ENCODE measurements around the gene CPA1. TPM values are rescaled to one million over a fixed set of nuclear protein-coding genes. Genes with fewer than 3 reads are reported as not detected.

The CPA1 gene
- total RNA-seq, 1 experiment from 2014 or later, result 7.9 TPM

- TF ChIP-seq SMAD4 (CRISPR knock-in tag; IDR thresholded peaks at IDR 0.05) (no peak), ZNF232 (CRISPR knock-in tag; IDR thresholded peaks at IDR 0.05) (no peak), USF1 (CRISPR knock-in tag; IDR thresholded peaks at IDR 0.05) (no peak), KAT7 (CRISPR knock-in tag; IDR thresholded peaks at IDR 0.05; ENCODE audit: borderline replicate concordance) (no peak), IRF1 (CRISPR knock-in tag; IDR thresholded peaks at IDR 0.05) (no peak), ZNF219 (CRISPR knock-in tag; IDR thresholded peaks at IDR 0.05; ENCODE audit: borderline replicate concordance) (no peak)
Observed at GRCh38 chr7:130401578-130401977, 21.3 kb downstream of the CPA1 start (continued).

GRCh38 chr7:130405003-130405402 is 24.7 kb downstream of the CPA1 start:
- no peaks in the 10 kb centered on the region for H3K4me1 Mint-ChIP-seq
- no peak for DNase-seq (ENCODE audit: low spot score)
- no peaks in the 10 kb centered on the region for H3K9me3 Mint-ChIP-seq
- H3K4me3 Mint-ChIP-seq, result no peak overlapping the region
- H3K27me3 Mint-ChIP-seq (ENCODE audit: low read depth), result no peaks in the 10 kb centered on the region
- no peak for ATAC-seq
- ChIA-PET CTCF (no interaction called here), POLR2A (no interaction called here)
- TF ChIP-seq USF1 (CRISPR knock-in tag; IDR thresholded peaks at IDR 0.05), result no peak
- TF ChIP-seq TP53 (CRISPR knock-in tag; IDR thresholded peaks at IDR 0.05), result no peak
- TF ChIP-seq CDX4 (CRISPR knock-in tag; IDR thresholded peaks at IDR 0.05; ENCODE audit: borderline replicate concordance), result no peak
- no peak for TF ChIP-seq IRF1 (CRISPR knock-in tag; IDR thresholded peaks at IDR 0.05)
- no peak for TF ChIP-seq CBFB (CRISPR knock-in tag; IDR thresholded peaks at IDR 0.05; ENCODE audit: low read depth)
- TF ChIP-seq ZBTB43 (CRISPR knock-in tag; IDR thresholded peaks at IDR 0.05), result no peak
- TF ChIP-seq GRHL2 (CRISPR knock-in tag; IDR thresholded peaks at IDR 0.05; ENCODE audit: insufficient replicate concordance, severe bottlenecking), result no peak
- no peak for TF ChIP-seq HMGXB4 (CRISPR knock-in tag; IDR thresholded peaks at IDR 0.05)
- TF ChIP-seq ERG (CRISPR knock-in tag; IDR thresholded peaks at IDR 0.05), result no peak
- no peak for TF ChIP-seq IRF2 (CRISPR knock-in tag; IDR thresholded peaks at IDR 0.05; ENCODE audit: borderline replicate concordance, low read depth)
- no peak for TF ChIP-seq HMGA2 (CRISPR knock-in tag; IDR thresholded peaks at IDR 0.05)
- TF ChIP-seq FOXK1 (CRISPR knock-in tag; IDR thresholded peaks at IDR 0.05), result no peak
- TF ChIP-seq E2F4 (CRISPR knock-in tag; IDR thresholded peaks at IDR 0.05; ENCODE audit: borderline replicate concordance, low read depth), result no peak
- TF ChIP-seq ZBTB21 (CRISPR knock-in tag; IDR thresholded peaks at IDR 0.05; ENCODE audit: borderline replicate concordance), result no peak
- H3K27ac Mint-ChIP-seq, result no peak overlapping the region
- H3K36me3 Mint-ChIP-seq, result peaks cover 4% of the 10 kb centered on the region; the same call in 1 of the 2 replicates

Data from WTC11 (cell line).